ENCODE results near the gene DLGAP4. TPM values are rescaled to one million over a fixed set of nuclear protein-coding genes. Genes with fewer than 3 reads are reported as not detected.

DLGAP4 gene
- total and polyA plus RNA-seq, 10 of the 15 experiments (the other 5 are each of a cell fraction or from before 2014, with no cell fraction given) = 0.42 to 43.3 (median 19.0) TPM

DNA sequence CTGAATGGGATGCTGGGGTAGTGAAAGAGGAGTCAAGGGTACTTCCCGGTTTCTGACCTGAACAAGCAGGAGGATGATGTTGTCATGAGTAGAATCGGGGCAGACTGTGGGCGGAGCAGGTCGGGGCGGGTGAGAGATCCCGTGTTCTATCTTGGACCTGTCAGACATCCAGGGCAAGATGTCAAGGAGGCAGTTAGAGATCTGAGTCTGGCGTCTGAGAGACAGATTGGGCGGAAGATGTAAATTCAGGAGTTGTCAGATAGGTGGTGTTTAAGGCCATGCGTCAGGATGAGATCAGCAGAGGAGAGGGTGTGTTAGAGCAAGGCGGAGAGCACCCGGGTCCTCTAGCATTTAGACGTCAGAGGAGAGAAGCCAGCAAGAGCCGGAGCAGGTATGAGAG, 115.5 kb downstream of the DLGAP4 start (continued):
- TF ChIP-seq, protein P1, sequence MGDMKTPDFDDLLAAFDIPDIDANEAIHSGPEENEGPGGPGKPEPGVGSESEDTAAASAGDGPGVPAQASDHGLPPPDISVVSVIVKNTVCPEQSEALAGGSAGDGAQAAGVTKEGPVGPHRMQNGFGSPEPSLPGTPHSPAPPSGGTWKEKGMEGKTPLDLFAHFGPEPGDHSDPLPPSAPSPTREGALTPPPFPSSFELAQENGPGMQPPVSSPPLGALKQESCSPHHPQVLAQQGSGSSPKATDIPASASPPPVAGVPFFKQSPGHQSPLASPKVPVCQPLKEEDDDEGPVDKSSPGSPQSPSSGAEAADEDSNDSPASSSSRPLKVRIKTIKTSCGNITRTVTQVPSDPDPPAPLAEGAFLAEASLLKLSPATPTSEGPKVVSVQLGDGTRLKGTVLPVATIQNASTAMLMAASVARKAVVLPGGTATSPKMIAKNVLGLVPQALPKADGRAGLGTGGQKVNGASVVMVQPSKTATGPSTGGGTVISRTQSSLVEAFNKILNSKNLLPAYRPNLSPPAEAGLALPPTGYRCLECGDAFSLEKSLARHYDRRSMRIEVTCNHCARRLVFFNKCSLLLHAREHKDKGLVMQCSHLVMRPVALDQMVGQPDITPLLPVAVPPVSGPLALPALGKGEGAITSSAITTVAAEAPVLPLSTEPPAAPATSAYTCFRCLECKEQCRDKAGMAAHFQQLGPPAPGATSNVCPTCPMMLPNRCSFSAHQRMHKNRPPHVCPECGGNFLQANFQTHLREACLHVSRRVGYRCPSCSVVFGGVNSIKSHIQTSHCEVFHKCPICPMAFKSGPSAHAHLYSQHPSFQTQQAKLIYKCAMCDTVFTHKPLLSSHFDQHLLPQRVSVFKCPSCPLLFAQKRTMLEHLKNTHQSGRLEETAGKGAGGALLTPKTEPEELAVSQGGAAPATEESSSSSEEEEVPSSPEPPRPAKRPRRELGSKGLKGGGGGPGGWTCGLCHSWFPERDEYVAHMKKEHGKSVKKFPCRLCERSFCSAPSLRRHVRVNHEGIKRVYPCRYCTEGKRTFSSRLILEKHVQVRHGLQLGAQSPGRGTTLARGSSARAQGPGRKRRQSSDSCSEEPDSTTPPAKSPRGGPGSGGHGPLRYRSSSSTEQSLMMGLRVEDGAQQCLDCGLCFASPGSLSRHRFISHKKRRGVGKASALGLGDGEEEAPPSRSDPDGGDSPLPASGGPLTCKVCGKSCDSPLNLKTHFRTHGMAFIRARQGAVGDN (IDR thresholded peaks at IDR 0.05) = no peak
- TF ChIP-seq, protein P2, sequence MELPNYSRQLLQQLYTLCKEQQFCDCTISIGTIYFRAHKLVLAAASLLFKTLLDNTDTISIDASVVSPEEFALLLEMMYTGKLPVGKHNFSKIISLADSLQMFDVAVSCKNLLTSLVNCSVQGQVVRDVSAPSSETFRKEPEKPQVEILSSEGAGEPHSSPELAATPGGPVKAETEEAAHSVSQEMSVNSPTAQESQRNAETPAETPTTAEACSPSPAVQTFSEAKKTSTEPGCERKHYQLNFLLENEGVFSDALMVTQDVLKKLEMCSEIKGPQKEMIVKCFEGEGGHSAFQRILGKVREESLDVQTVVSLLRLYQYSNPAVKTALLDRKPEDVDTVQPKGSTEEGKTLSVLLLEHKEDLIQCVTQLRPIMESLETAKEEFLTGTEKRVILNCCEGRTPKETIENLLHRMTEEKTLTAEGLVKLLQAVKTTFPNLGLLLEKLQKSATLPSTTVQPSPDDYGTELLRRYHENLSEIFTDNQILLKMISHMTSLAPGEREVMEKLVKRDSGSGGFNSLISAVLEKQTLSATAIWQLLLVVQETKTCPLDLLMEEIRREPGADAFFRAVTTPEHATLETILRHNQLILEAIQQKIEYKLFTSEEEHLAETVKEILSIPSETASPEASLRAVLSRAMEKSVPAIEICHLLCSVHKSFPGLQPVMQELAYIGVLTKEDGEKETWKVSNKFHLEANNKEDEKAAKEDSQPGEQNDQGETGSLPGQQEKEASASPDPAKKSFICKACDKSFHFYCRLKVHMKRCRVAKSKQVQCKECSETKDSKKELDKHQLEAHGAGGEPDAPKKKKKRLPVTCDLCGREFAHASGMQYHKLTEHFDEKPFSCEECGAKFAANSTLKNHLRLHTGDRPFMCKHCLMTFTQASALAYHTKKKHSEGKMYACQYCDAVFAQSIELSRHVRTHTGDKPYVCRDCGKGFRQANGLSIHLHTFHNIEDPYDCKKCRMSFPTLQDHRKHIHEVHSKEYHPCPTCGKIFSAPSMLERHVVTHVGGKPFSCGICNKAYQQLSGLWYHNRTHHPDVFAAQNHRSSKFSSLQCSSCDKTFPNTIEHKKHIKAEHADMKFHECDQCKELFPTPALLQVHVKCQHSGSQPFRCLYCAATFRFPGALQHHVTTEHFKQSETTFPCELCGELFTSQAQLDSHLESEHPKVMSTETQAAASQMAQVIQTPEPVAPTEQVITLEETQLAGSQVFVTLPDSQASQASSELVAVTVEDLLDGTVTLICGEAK (IDR thresholded peaks at IDR 0.05; ENCODE audit: borderline replicate concordance) = no peak
- TF ChIP-seq TCF3 (IDR thresholded peaks at IDR 0.05; ENCODE audit: borderline replicate concordance, insufficient read depth, low read depth, low read length) = no peak
- TF ChIP-seq MEF2B (IDR thresholded peaks at IDR 0.05; ENCODE audit: partially characterized antibody, poor library complexity, severe bottlenecking) = no peak
- TF ChIP-seq ETV6 (conservative IDR thresholded peaks at IDR 0.05 in 1 of 2, IDR thresholded peaks at IDR 0.05 in 1 of 2; ENCODE audit: borderline replicate concordance in 1 of 2, low read depth in 1 of 2) = no peak
- TF ChIP-seq KAT2A (conservative IDR thresholded peaks at IDR 0.05; ENCODE audit: control insufficient read depth, low read depth, low read length) = no peak
- TF ChIP-seq SUZ12 (IDR thresholded peaks at IDR 0.05; ENCODE audit: unreplicated experiment) = no peak
- no peak for TF ChIP-seq RBBP5 (conservative IDR thresholded peaks at IDR 0.05)
- no peak for TF ChIP-seq TBL1XR1 (IDR thresholded peaks at IDR 0.05; ENCODE audit: low read depth, low read length)

Measured in GM12878 (cell line).